ENCODE measurements around the gene IL17RC.
"Not testable (repeated sequence)": the region's sequence is repeated elsewhere in the genome, so short reads cannot be mapped to it uniquely, and the experiment has no call there.

Gene IL17RC

GRCh38 chr3:9887480-9887879 lies 29.4 kb upstream of the IL17RC start:
- DNase-seq (ENCODE audit: extremely low read depth, low read depth), result no peak
- TF ChIP-seq CTCF (IDR thresholded peaks at IDR 0.05; ENCODE audit: low read depth, low read length), result no peak

- TF ChIP-seq CTCF (IDR thresholded peaks at IDR 0.05; ENCODE audit: low read depth, low read length), result no peak
- no peak for DNase-seq (ENCODE audit: extremely low read depth, low read depth)
Measured at GRCh38 chr3:9888540-9888939, 28.4 kb upstream of the IL17RC start.

GRCh38 chr3:9889405-9889804 lies 27.5 kb upstream of the IL17RC start:
- TF ChIP-seq CTCF (IDR thresholded peaks at IDR 0.05; ENCODE audit: low read depth, low read length), result no peak
- DNase-seq (ENCODE audit: extremely low read depth, low read depth), result no peak

- TF ChIP-seq CTCF (IDR thresholded peaks at IDR 0.05; ENCODE audit: low read depth, low read length), result no peak
- peak; percentile 68 for DNase-seq (ENCODE audit: extremely low read depth, low read depth)
Measured at GRCh38 chr3:9890249-9891071, 26.4 kb upstream of the IL17RC start, which contains the start of gene JAGN1. TSS of gene JAGN1 (plus strand) at chr3:9890610. CDS start at chr3:9890723, 113 bp downstream.

DNA sequence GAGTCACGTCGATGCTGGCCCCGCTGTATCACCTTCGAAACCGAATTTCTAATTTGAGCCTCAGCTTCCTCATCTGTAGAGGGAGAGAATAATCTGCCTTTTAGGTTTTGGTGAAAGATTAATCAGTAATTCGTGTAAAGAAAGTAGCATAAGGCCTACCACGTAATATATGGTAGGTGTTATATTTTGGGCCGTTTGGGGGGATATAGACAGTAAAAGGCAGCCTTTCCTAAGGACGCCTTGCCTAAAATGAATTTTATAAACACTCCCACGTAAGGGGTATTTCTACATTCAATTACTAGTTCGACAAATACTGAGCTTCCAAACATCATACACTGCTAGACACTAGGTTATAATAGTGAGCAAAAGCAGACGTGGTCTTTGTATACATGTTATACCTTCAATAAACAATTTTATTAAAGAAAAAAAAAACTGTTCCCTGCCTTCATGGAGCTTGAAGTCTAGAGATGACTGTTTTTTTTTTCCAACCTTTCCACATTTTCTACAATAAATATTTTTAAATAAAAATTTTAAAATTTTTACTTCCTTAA lies 25.8 kb upstream of the IL17RC start:
- no peak for TF ChIP-seq CTCF (IDR thresholded peaks at IDR 0.05; ENCODE audit: low read depth, low read length)
- no peak for DNase-seq (ENCODE audit: extremely low read depth, low read depth)

DNA sequence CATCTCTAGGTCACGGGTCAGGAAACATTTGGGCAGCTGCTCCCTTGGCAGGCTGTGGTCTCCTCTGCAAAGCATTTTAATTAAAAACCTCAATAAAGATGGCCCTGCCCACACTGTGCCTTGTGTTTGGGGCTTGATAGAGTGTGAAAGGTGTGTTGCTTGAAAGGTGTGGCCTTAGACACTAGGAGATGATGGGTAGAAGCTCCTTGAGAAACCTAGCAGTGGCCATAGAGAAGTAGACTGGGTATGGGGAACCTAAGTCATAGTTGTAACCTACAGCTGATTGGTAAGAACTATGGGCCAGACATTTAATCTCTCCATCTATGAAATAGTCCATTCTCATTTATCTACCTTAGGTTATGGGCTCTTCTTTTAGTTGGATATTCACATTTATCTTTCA lies 23.2 kb upstream of the IL17RC start:
- DNase-seq (ENCODE audit: extremely low read depth, low read depth), result no peak
- no peak for TF ChIP-seq CTCF (IDR thresholded peaks at IDR 0.05; ENCODE audit: low read depth, low read length)

- DNase-seq (ENCODE audit: extremely low read depth, low read depth), result not testable (repeated sequence)
Measured at GRCh38 chr3:9895715-9896114, 21.2 kb upstream of the IL17RC start.

GRCh38 chr3:9896755-9897407 lies 20.0 kb upstream of the IL17RC start:
- DNase-seq (ENCODE audit: extremely low read depth, low read depth), result not testable (repeated sequence)

Data from AG09319 (cell line).